ENCODE measurements around the gene NUP93. TPM values are rescaled to one million over a fixed set of nuclear protein-coding genes. Genes with fewer than 3 reads are reported as not detected.
A peak's percentile ranks its signal among the peaks of the same experiment; 100 is the strongest.

Gene NUP93
- polyA plus RNA-seq, 1 of the 3 experiments (the other 2 are of a cell fraction) = 43.1 TPM

- POLR2A ChIA-PET = no interaction called here
- Histone ChIP-seq H3F3A (replicated peaks; ENCODE audit: insufficient read depth) (no peaks in the 10 kb centered on the region), H4K20me1 (ENCODE audit: insufficient read depth) (no peaks in the 10 kb centered on the region), H3K79me2 (ENCODE audit: insufficient read depth) (peaks cover 14% of the 10 kb centered on the region; the same call in 1 of the 2 replicates), H3K9me2 (no peaks in the 10 kb centered on the region), H3K4me1 (ENCODE audit: control insufficient read depth in 1 of 2, insufficient read depth in 2 of 2, low read depth in 1 of 2, low read length in 1 of 2) (peaks cover 5 to 21% of the 10 kb centered on the region in 2 experiments; a peak in 3 of 4 replicates), H3K4me2 (no peak overlapping the region), H3K36me3 (replicated peaks in 1 of 2; ENCODE audit: control insufficient read depth in 1 of 2, insufficient read depth in 2 of 2, low read length in 1 of 2) (no peaks in the 10 kb centered on the region), H3K9ac (no peak overlapping the region), H3K27ac (ENCODE audit: low read depth in 2 of 2, low read length in 1 of 2) (no peak overlapping the region), H3K9me3 (no peaks in the 10 kb centered on the region), H2AFZ (ENCODE audit: low read depth) (no peak overlapping the region), H3K4me3 (ENCODE audit: low read depth in 2 of 2, low read length in 1 of 2) (no peak overlapping the region), H3K27me3 (ENCODE audit: insufficient read depth) (no peaks in the 10 kb centered on the region)
- WGBS (ENCODE audit: low lambda C conversion rate) = 85% methylated on average over 5 of the region's 5 CpGs
- DNase-seq = peak; percentile 42
- peak; percentile 56 for TF ChIP-seq CTCF (IDR thresholded peaks at IDR 0.05)
- peak; percentile 52; the same call in 1 of the 2 replicates for TF ChIP-seq RCOR1 (IDR thresholded peaks at IDR 0.05; ENCODE audit: low read length)
- peak; percentile 77 for TF ChIP-seq SMC3 (IDR thresholded peaks at IDR 0.05; ENCODE audit: low read depth, low read length)
- TF ChIP-seq FOXM1 (IDR thresholded peaks at IDR 0.05; ENCODE audit: low read depth) = no peak
- TF ChIP-seq RAD21 (IDR thresholded peaks at IDR 0.05; ENCODE audit: low read length) = peak; percentile 83
- TF ChIP-seq CHD2 (IDR thresholded peaks at IDR 0.05; ENCODE audit: low read length, partially characterized antibody) = no peak
- CTCF ChIA-PET = interaction anchor here (0.6 to 5.0 kb wide), 45 partner anchors 10 to 276 kb away, joined by 3 to 55 read pairs (median 3); partner anchors contain the start of genes MT1G and MT2A
Observed at GRCh38 chr16:56789360-56789759, 59.4 kb downstream of the NUP93 start.

GRCh38 chr16:56792967-56793366 lies 63.0 kb downstream of the NUP93 start:
- no peak overlapping the region for H3K4me2 ChIP-seq
- H3F3A ChIP-seq (replicated peaks; ENCODE audit: insufficient read depth) = no peaks in the 10 kb centered on the region
- H3K4me1 ChIP-seq (ENCODE audit: control insufficient read depth in 1 of 2, insufficient read depth in 2 of 2, low read depth in 1 of 2, low read length in 1 of 2) = peaks cover 5 to 17% of the 10 kb centered on the region in 2 experiments; a peak in 3 of 4 replicates
- no peaks in the 10 kb centered on the region for H3K27me3 ChIP-seq (ENCODE audit: insufficient read depth)
- peak overlapping the region in 1 of 2 experiments; percentile 43; a peak in 1 of 4 replicates for H3K27ac ChIP-seq (ENCODE audit: low read depth in 2 of 2, low read length in 1 of 2)
- no peak overlapping the region for H3K4me3 ChIP-seq (ENCODE audit: low read depth in 2 of 2, low read length in 1 of 2)
- TF ChIP-seq MXI1 (IDR thresholded peaks at IDR 0.05; ENCODE audit: low read depth, low read length) (no peak), EZH2phosphoT487 (IDR thresholded peaks at IDR 0.05; ENCODE audit: borderline replicate concordance, low read depth) (no peak), FOXJ3 (CRISPR knock-in tag; IDR thresholded peaks at IDR 0.05) (no peak), JUND (IDR thresholded peaks at IDR 0.05) (no peak), POLR2AphosphoS5 (IDR thresholded peaks at IDR 0.05; ENCODE audit: low read depth, low read length) (no peak), EP300 (IDR thresholded peaks at IDR 0.05; ENCODE audit: borderline replicate concordance in 1 of 2, low read depth in 1 of 2, low read length in 1 of 2) (no peak), NFIC (IDR thresholded peaks at IDR 0.05; ENCODE audit: borderline replicate concordance) (no peak)
- no peaks in the 10 kb centered on the region for H3K9me3 ChIP-seq
- CTCF ChIA-PET = interaction anchor here (0.6 to 5.0 kb wide), 53 partner anchors 9 to 1328 kb away, joined by 3 to 55 read pairs (median 4); partner anchors contain the start of genes CPNE2, MT1E and MT4
- no peak overlapping the region for H2AFZ ChIP-seq (ENCODE audit: low read depth)
- no peak for DNase-seq
- H3K9ac ChIP-seq = no peak overlapping the region
- H3K9me2 ChIP-seq = no peaks in the 10 kb centered on the region
- no peaks in the 10 kb centered on the region for H3K36me3 ChIP-seq (replicated peaks in 1 of 2; ENCODE audit: control insufficient read depth in 1 of 2, insufficient read depth in 2 of 2, low read length in 1 of 2)
- H4K20me1 ChIP-seq (ENCODE audit: insufficient read depth) = no peaks in the 10 kb centered on the region
- H3K79me2 ChIP-seq (ENCODE audit: insufficient read depth) = peaks cover 24% of the 10 kb centered on the region; the same call in 1 of the 2 replicates
- POLR2A ChIA-PET = interaction anchor here (1.3 kb wide), 1 partner anchor 154 kb away, joined by 4 read pairs; no protein-coding TSS in a partner anchor
